GM19238 (cell line): ENCODE results near the gene COL28A1.
"Not testable (repeated sequence)": the region's sequence is repeated elsewhere in the genome, so short reads cannot be mapped to it uniquely, and the experiment has no call there.

Source experiments
- DNase-seq: peaks from one replicate; pipeline ENCODE4 v3.0.0; 2011; ENCODE audit warnings: low spot score; ENCODE audit not compliant: insufficient read length

COL28A1 gene

DNA sequence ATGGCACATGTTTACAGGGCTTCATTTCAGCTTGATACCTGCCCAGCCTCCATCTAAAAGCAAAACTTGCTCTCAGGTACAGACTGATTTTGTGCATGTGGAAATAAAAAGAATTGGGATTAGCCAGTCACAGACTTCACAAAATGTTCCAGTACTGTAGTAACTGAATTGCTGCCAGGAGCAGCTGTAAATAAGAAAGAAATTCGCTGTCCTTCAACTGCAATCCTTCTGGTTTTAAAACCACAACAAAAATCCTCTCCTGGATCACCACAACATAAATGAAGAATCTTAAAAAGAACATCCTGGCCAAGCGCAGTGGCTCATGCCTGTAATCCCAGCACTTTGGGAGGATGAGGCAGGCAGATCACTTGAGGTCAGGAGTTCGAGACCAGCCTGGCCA lies 27.1 kb upstream of the COL28A1 start:
- no peak for DNase-seq

- not testable (repeated sequence) for DNase-seq
Measured at GRCh38 chr7:7561591-7561990, 25.9 kb upstream of the COL28A1 start.

DNA sequence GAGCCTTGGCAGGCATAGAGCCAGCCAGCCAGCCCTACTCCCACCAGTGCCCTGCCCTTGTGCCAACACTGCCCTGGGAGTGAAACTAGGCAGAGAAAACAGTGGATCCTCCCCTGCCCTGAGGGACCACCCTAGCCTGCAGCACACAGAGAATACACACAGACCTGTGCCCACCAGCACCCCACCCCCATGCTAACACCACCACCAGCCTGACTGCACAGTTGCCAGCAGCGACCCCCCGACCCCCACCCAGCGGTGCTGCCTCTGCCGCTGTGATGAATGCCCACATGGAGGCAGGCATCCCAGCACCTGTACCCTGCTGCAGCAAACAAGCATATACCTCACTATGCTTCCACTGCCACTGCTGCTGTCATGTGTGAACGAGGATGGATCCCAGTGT lies 21.6 kb upstream of the COL28A1 start:
- DNase-seq: no peak

GRCh38 chr7:7556852-7557251 lies 21.2 kb upstream of the COL28A1 start:
- DNase-seq: no peak

DNA sequence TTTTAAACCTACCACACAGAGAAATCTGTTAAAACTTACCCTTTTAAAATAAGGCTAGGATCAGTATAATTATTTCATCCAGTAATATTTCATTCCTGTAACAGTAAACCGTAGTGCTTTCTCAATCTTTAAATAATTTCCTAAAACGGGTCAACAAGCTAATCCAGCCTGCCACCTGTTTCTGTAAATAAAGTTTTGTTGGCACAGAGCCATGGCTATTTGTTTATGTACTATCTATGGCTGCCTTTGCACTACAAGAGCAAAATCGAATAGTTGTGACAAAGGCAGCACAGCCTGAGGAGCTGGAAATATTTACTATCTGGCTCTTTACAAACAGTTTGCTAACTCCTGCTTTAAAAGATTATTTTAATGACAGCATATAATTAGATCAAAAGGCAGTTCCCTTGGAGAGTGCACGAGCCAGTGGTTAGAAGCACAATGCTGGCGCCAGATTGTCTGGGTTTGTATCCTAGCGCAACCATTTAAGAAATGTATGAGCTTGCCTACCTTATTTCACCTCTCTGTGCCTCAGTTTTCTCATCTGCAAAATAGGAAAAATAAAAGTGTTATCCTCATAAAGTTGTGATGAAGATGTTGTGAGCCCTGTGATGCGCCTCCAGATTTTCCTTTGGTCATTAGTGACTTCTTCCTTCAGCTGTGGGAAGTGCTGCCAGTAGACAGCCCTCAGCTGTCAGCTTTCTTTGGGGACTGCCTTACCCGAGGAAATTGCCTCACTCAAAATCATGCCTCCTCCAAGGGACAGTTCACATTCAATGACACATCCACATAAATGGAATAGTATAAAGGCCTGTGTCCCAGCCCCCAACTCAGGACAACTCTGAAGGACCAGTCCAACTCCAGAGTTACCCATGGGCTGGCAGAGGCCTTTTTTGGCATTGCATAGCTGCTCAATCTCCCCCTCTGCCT lies 19.2 kb upstream of the COL28A1 start:
- DNase-seq: no peak

DNA sequence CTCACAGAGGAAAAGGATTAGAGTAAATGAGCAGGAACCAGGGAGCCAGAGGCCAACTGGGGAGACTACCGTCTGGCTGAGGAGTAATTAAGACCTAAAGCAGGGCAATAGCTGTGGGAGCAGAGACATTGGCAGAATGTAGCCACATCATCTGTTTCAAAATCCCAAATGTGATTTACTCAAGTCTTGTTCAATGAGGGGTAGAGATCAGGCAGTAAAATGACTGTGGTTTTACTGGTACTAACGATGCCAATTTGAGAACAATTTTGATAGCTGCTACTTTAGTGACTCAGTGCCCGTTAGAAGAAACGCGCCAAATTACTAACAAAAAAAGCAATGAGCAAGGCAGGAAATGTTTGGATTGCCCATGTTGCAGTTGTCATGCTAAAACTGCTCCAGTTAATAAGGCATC lies 18.4 kb upstream of the COL28A1 start:
- no peak for DNase-seq

GRCh38 chr7:7553386-7553785 lies 17.7 kb upstream of the COL28A1 start:
- DNase-seq: no peak

- DNase-seq: no peak
Measured at GRCh38 chr7:7552199-7552598, 16.5 kb upstream of the COL28A1 start.

- DNase-seq: no peak
Measured at GRCh38 chr7:7550663-7551062, 15.0 kb upstream of the COL28A1 start.

DNA sequence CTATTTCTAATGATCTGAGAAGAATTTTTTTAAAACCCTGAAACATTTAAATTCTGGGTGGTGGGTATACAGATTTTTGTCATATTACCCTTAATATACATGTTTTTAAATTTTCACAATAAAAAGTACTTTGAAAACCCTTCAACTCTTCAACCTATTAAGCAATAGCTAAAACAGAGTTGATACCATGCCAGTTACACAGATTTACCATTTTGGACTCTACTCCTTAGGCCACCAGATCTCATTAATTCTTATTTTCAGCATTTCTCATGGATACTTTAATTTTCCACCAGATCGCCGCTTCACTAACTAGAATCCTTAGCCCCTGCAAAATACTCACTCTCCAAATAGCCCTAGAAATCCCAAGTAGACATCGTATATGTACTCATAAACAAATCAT lies 12.7 kb upstream of the COL28A1 start:
- DNase-seq: no peak

DNA sequence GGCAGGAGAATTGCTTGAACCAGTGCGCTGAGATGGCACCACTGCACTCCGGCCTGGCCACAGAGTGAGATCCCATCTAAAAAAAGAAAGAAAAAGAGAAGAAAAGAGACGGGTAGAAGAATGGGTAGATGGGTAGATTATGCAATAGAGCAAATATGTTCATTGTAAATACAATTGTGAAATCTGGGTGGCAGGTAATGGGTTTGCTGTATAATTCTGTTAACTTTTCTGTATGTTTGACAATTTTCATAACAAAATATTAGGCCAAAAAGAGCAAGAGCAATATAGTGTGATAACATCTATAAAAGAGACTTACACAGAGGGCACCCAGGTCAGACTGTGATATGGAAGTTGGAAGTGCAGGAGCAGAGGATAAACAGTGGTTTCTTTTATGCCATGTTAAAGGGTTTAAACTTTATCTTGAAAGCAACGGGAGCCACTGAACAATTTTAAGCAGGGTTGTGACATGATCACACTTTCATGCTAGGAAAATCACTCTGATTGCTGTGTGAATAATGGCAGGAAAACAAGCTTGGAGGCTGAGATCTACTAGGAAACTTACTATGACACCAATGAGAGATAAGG lies 6.7 kb upstream of the COL28A1 start:
- DNase-seq: no peak

DNA sequence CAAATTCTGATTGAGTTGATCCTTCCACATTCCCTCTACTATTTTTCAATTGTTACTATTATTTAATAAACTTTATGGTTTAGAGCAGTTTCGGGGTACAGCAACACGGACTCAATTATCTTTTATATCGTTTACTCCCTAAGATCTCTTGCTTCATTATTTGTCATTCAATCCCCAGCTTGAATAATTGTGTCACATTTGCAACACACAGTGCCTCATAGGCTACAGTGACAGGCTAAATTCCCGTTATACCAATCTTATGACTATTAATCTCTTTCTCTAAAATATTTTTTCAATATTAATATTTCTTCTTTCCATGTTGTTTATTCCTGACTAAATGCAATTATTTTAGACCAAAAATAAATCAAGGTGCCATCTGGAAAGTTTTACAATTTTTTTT lies 4.0 kb upstream of the COL28A1 start:
- DNase-seq: no peak

GRCh38 chr7:7539152-7539551 lies 3.5 kb upstream of the COL28A1 start:
- DNase-seq: no peak

- DNase-seq: no peak
Measured at GRCh38 chr7:7537711-7538110, 2.0 kb upstream of the COL28A1 start.

GRCh38 chr7:7536396-7537019 lies 835 bp upstream of the COL28A1 start:
- DNase-seq: no peak

- no peak for DNase-seq
Measured at GRCh38 chr7:7533831-7534430, 1.7 kb downstream of the COL28A1 start.

DNA sequence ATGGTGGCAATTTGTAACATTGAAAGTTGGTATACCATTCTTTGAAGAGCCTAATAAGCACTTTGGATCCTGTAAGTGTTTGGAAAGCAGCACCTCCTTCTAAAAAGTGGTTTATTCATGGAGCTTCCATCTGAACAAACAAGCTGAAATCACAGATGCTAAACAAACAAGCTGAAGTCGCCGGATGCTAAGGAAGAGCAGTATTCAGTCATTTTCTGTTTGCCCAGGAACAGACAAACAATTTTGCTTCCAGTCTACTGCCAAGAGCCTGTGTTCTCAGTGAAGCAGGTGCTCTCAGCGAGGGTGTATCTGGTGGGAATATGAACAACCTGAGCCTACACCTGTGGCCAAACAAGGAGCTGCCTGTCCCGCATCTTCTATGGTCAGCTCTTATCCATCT lies 6.3 kb downstream of the COL28A1 start:
- DNase-seq: no peak

GRCh38 chr7:7527047-7527446 lies 8.6 kb downstream of the COL28A1 start:
- DNase-seq: no peak

GRCh38 chr7:7526006-7526405 lies 9.7 kb downstream of the COL28A1 start:
- no peak for DNase-seq

- DNase-seq: no peak
Measured at GRCh38 chr7:7524121-7524520, 11.6 kb downstream of the COL28A1 start.

- no peak for DNase-seq
Measured at GRCh38 chr7:7522421-7522820, 13.3 kb downstream of the COL28A1 start.

DNA sequence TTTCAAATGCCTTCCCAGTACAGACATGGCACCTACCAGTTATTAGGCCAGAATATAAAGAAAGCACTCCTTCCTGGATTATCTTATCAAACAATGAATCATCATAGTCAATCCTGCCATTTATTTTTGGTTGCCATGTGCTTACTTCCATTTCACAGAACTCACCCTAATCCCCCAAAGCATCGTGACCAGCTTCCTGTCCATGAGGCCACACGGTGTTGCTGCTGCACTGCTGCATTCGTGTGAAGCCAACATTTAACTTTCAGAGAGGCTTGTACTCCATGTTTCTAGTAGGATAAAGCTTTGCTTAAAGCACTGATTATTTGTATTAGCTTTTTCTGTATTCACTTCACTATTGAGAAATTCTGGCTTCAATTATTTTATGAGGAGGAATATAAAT lies 14.4 kb downstream of the COL28A1 start:
- no peak for DNase-seq
